NT2/D1 (cell line): ENCODE data around the gene PACSIN2.

Source experiments
- YY1 ChIP-seq: IDR thresholded peaks from 2 replicates; pipeline ENCODE4 v1.6.1; 2011; ENCODE audit not compliant: insufficient read length, insufficient read depth
- ZNF274 ChIP-seq: IDR thresholded peaks from 2 replicates; pipeline ENCODE4 v1.6.1; 2011; ENCODE audit warnings: mild to moderate bottlenecking, low read depth, low read length

GRCh38 chr22:42959576-42960509, 55.1 kb downstream of the PACSIN2 start:
- no peak for TF ChIP-seq YY1
- no peak for TF ChIP-seq ZNF274
